Measurements from ENCODE around the gene TM7SF2. TPM values are rescaled to one million over a fixed set of nuclear protein-coding genes. Genes with fewer than 3 reads are reported as not detected.

The TM7SF2 gene
- total and polyA plus RNA-seq, 3 donors from 2014 or later = 36.4 to 49.6 (median 42.0) TPM

DNA sequence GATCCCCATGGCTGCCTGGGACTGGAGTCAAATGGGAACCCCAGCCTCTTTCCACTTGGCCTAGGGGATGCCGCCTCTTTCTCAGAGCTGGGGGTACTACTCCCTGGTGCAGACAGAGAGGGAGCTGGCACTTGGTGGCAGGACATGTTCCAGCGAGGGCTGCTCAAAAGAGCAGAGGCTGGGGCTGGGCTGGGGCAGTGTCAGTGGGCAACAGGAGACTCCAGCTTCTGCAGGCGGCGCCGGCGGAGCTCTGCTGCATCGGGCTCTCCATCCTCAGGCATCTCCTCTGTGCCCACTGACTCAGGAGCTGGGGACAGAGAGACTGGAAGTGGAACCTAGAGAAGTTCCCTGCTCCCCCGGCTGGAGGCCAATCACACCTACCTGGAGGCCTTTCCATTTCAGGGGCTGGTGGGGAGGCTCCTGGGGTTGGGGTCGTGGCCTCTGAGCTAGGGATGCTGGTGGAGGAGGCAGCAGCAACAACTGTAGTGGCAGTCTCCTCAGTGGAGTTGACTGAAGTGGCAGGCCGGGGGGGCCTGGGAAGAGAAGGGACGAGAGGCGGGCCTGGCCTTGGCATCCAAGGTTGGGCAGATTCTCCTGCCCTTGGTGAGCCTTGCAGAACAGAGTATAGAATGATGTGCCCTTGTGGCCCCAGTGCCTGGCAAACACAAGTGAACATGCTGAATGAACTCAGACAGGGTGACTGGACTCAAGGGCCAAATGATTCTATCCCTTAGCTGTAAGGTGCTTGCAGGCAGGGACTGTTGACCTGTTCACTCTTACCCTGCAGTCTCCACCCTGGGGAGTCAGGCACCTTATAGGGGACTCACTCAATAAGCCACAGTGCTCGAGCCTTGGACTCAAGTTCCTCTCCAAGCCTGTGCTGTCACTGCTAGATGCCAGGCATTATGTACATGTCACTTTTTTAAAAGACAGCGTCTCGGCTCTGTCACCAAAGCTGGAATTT lies 16.8 kb downstream of the TM7SF2 start:
- Histone ChIP-seq H3K27me3 (no peaks in the 10 kb centered on the region), H3K4me1 (peaks cover 13% of the 10 kb centered on the region), H3K27ac (no peak overlapping the region), H3K4me3 (no peak overlapping the region), H3K9me3 (no peaks in the 10 kb centered on the region), H3K36me3 (ENCODE audit: low read depth, missing control alignments) (no peaks in the 10 kb centered on the region)
- TF ChIP-seq, protein P1, sequence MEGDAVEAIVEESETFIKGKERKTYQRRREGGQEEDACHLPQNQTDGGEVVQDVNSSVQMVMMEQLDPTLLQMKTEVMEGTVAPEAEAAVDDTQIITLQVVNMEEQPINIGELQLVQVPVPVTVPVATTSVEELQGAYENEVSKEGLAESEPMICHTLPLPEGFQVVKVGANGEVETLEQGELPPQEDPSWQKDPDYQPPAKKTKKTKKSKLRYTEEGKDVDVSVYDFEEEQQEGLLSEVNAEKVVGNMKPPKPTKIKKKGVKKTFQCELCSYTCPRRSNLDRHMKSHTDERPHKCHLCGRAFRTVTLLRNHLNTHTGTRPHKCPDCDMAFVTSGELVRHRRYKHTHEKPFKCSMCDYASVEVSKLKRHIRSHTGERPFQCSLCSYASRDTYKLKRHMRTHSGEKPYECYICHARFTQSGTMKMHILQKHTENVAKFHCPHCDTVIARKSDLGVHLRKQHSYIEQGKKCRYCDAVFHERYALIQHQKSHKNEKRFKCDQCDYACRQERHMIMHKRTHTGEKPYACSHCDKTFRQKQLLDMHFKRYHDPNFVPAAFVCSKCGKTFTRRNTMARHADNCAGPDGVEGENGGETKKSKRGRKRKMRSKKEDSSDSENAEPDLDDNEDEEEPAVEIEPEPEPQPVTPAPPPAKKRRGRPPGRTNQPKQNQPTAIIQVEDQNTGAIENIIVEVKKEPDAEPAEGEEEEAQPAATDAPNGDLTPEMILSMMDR (IDR thresholded peaks at IDR 0.05) = no peak
- no peak for TF ChIP-seq POLR2A (IDR thresholded peaks at IDR 0.05)
- intact Hi-C loops (cut with DNase I; ENCODE audit: low total_unique reads) = no loop called here
- 77 to 87% methylated on average over 14 to 15 of the region's 15 CpGs for WGBS, 2 donors
- no peak for DNase-seq

DNA sequence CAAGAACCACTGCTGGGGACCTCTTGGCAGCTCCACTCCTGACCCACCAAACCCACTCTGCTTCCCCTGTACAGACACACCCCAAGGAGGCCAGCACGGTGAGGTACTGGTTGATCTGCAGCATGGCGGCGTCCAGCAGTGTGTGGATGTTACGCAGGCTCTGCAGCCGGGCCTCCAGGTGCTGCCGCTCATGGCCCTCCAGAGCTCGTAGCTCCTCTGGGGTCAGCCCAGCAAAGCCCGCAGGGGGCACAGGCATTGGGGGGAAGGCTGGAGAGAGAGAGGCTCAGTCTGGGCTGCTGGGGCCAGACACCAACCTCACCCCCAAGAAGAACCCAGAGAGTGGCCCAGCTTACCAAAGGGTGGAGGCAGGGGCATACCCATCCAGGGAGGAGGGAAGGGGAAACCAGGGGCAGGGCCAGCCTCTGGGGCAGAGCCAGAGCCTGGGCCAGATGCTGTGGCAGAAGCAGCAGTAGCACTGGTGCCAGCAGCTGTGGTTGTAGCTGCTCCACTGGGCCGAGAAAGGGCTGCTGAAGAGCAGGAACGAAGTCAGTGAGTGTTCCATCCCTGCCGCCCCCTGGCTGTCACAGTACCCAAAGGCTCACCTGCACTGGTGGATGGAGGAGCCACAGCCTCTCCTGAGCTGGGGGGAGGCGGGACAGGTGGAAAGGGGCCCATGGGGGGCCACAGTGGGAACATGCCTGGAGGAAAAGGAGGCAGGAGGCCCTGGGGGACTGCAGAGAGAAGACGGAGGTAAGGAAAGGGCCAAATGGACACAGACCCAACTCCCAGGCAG lies 18.2 kb downstream of the TM7SF2 start:
- 81 to 87% methylated on average over 10 to 13 of the region's 13 CpGs for WGBS, 2 donors
- H3K27ac ChIP-seq = no peak overlapping the region
- H3K36me3 ChIP-seq (ENCODE audit: low read depth, missing control alignments) = no peaks in the 10 kb centered on the region
- peaks cover 15% of the 10 kb centered on the region for H3K4me1 ChIP-seq
- no peaks in the 10 kb centered on the region for H3K27me3 ChIP-seq
- DNase-seq = no peak
- no peak for TF ChIP-seq POLR2A (IDR thresholded peaks at IDR 0.05)
- intact Hi-C loops (cut with DNase I; ENCODE audit: low total_unique reads) = no loop called here
- no peak overlapping the region for H3K4me3 ChIP-seq
- no peaks in the 10 kb centered on the region for H3K9me3 ChIP-seq

DNA sequence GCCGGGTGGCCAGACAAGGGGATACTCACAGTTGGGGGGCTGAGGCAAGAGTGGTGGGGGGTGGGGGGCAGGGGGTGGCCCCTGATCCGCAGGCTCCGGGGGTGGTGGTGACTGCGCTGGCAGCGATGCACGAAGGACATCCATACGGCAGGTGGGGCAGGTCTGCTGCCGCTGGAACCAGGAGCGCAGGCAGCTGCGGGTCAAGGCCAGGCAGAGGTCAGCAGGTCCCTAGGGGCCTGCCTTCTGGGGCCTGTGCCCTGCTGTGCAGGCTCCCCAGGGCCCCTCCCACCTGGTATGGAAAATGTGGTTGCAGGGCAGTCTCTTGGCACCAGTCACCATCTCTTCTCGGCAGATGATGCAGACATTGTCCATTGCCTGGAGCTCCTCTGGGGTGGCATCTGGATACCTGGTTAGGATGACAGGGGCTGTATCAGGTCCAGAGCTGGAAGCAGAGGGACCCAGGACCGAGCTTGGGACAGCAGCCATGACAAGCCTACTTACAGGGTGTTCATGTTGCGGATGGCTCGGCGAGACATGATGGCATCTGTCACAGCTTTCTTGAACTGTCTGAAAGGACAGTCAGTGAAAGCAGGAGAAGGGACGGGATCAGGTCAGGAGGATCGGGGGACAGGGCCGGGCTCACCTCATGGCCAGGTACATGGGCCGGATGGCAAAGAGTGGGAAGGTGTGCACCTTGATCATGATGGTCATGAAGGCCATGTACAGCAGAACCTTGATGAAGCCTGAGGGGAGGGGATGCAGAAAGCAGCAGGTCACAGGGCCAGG lies 19.2 kb downstream of the TM7SF2 start:
- DNase-seq = no peak
- no peaks in the 10 kb centered on the region for H3K36me3 ChIP-seq (ENCODE audit: low read depth, missing control alignments)
- no peaks in the 10 kb centered on the region for H3K9me3 ChIP-seq
- no peak overlapping the region for H3K27ac ChIP-seq
- H3K27me3 ChIP-seq = no peaks in the 10 kb centered on the region
- TF ChIP-seq, protein P1 (IDR thresholded peaks at IDR 0.05) = no peak
- no peak for TF ChIP-seq POLR2A (IDR thresholded peaks at IDR 0.05)
- no peak overlapping the region for H3K4me3 ChIP-seq
- WGBS, 2 donors = 82 to 93% methylated on average over 9 to 19 of the region's 19 CpGs
- intact Hi-C loops (cut with DNase I; ENCODE audit: low total_unique reads) = no loop called here
- H3K4me1 ChIP-seq = peaks cover 22% of the 10 kb centered on the region

- 80 to 89% methylated on average over 3 of the region's 3 CpGs for WGBS, 2 donors
- peaks cover 24% of the 10 kb centered on the region for H3K4me1 ChIP-seq
- DNase-seq = no peak
- TF ChIP-seq POLR2A (IDR thresholded peaks at IDR 0.05) = no peak
- TF ChIP-seq, protein P1 (IDR thresholded peaks at IDR 0.05) = no peak
- H3K9me3 ChIP-seq = no peaks in the 10 kb centered on the region
- no peak overlapping the region for H3K27ac ChIP-seq
- no peaks in the 10 kb centered on the region for H3K36me3 ChIP-seq (ENCODE audit: low read depth, missing control alignments)
- H3K4me3 ChIP-seq = no peak overlapping the region
- H3K27me3 ChIP-seq = no peaks in the 10 kb centered on the region
- intact Hi-C loops (cut with DNase I; ENCODE audit: low total_unique reads) = no loop called here
These were observed 19.7 kb downstream of the TM7SF2 start for GRCh38 chr11:65131417-65131776.

DNA sequence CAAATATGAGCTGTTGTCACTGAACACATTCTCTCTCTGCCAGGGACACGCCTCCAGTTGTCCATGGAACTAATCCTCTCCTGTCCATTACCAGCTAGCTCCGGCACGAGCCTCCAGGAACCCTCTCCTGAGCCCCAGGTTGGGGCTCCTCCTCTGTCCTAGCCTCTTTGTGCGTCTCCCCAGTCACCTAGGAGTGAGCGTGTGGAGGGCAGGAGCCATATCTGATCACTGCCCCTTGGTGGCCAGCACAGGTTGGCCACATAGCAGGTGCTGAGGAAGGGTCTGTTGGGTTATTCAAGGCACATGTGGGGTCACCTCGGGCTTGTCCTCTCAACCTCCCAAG lies 20.2 kb downstream of the TM7SF2 start:
- H3K27ac ChIP-seq = no peak overlapping the region
- 88 to 91% methylated on average over 5 to 6 of the region's 6 CpGs for WGBS, 2 donors
- no peak overlapping the region for H3K4me3 ChIP-seq
- no peaks in the 10 kb centered on the region for H3K36me3 ChIP-seq (ENCODE audit: low read depth, missing control alignments)
- TF ChIP-seq, protein P1 (IDR thresholded peaks at IDR 0.05) = no peak
- TF ChIP-seq POLR2A (IDR thresholded peaks at IDR 0.05) = no peak
- no peak for DNase-seq
- no peaks in the 10 kb centered on the region for H3K27me3 ChIP-seq
- intact Hi-C loops (cut with DNase I; ENCODE audit: low total_unique reads) = no loop called here
- H3K9me3 ChIP-seq = no peaks in the 10 kb centered on the region
- H3K4me1 ChIP-seq = peaks cover 24% of the 10 kb centered on the region
